Panc1 (cell line): ENCODE results near the gene ZNF407. TPM values are rescaled to one million over a fixed set of nuclear protein-coding genes. Genes with fewer than 3 reads are reported as not detected.

ENCODE experiments used
- ATAC-seq: fragments of 200-7000 bp; cut with Tn5 transposase; 2 replicates; pipeline ENCODE4 v1.9.1; 2020; ENCODE audit warnings: mild to moderate bottlenecking, moderate library complexity
- BruUV-seq: library from RNA; stranded (reverse); fragments of 400-500 nt; replicated peaks from 2 replicates; lab custom pipeline; 2021; lab: Mats Ljungman, UMichigan
- CTCF ChIA-PET: fragments of 300-600 bp; sonication (Branson Sonifier 250); formaldehyde crosslinking; loops from one replicate; lab custom pipeline; 2022; ENCODE audit warnings: antibody characterized with exemption; lab: Charles Lee
- POLR2A ChIA-PET: fragments of 300-600 bp; sonication (Branson Sonifier 250); formaldehyde crosslinking; loops from one replicate; lab custom pipeline; 2022; ENCODE audit warnings: antibody characterized with exemption; lab: Charles Lee
- DNase-seq: peaks from one replicate; pipeline ENCODE4 v3.0.0-alpha.2; 2010; ENCODE audit warnings: low read depth, low spot score
- H3K27ac ChIP-seq: 2 replicates; pipeline ENCODE4 v1.5.1; 2011; ENCODE audit warnings: mild to moderate bottlenecking, low read length, inconsistent platforms
- H3K27me3 ChIP-seq: fragments of 200-500 bp; sonication (Bioruptor generic); 2 replicates; pipeline ENCODE4 v1.6.0; 2014; ENCODE audit warnings: low read length, inconsistent platforms; ENCODE audit not compliant: control insufficient read depth, insufficient read depth
- H3K36me3 ChIP-seq: fragments of 200-500 bp; sonication (Bioruptor generic); 2 replicates; pipeline ENCODE4 v1.5.1; 2014; ENCODE audit warnings: inconsistent platforms, mild to moderate bottlenecking, low read length, moderate library complexity; ENCODE audit not compliant: control insufficient read depth, insufficient read depth
- H3K4me1 ChIP-seq: 2 replicates; pipeline ENCODE4 v1.5.1; 2011; ENCODE audit warnings: inconsistent platforms, mild to moderate bottlenecking, low read length, moderate library complexity; ENCODE audit not compliant: control insufficient read depth, insufficient read depth
- H3K4me3 ChIP-seq, 2 experiments: 2 replicates each; pipeline ENCODE4 v1.5.1; 2011 to 2012; ENCODE audit warnings: low read depth in 2 of 2, low read length in 2 of 2, mild to moderate bottlenecking in 2 of 2, inconsistent platforms in 1 of 2, moderate library complexity in 1 of 2
- H3K9me3 ChIP-seq: fragments of 200-500 bp; sonication (Bioruptor generic); 2 replicates; pipeline ENCODE4 v1.5.1; 2014; ENCODE audit warnings: low read depth, mild to moderate bottlenecking, inconsistent platforms, low read length, moderate library complexity; ENCODE audit not compliant: control insufficient read depth, insufficient read depth
- POLR2AphosphoS5 ChIP-seq: IDR thresholded peaks from 2 replicates; pipeline ENCODE4 v1.6.1; 2012; ENCODE audit warnings: mild to moderate bottlenecking, low read depth, low read length, moderate library complexity
- SIN3A ChIP-seq: IDR thresholded peaks from 2 replicates; pipeline ENCODE4 v1.6.1; 2012; ENCODE audit warnings: low read depth, mild to moderate bottlenecking, low read length, moderate library complexity, borderline replicate concordance; ENCODE audit not compliant: insufficient read depth
- TCF7L2 ChIP-seq: IDR thresholded peaks from 2 replicates; pipeline ENCODE4 v1.6.1; 2011; ENCODE audit warnings: mild to moderate bottlenecking, low read depth, low read length, inconsistent platforms
- in situ Hi-C: cut with HindIII; loops from 2 replicates; pipeline ENCODE4 v1.10.0; 2016; ENCODE audit warnings: low sequenced_read_pairs, low pct_unique_long_range_greater_than_20kb
- intact Hi-C: fragments of 100-400 bp; cut with micrococcal nuclease; formaldehyde crosslinking; loops from one replicate; pipeline ENCODE4 v1.10.0; 2022; ENCODE audit not compliant: unreplicated experiment
- total RNA-seq: library from RNA; stranded (reverse); gene quantifications from one replicate; pipeline ENCODE4 v1.2.1, GENCODE V29; 2021; ENCODE audit not compliant: unreplicated experiment
- TF ChIP-seq, protein P1 (sequence below), 2 experiments: IDR thresholded peaks; 2 replicates each; pipeline ENCODE4 v1.6.1; 2011 to 2012; ENCODE audit warnings: low read depth in 2 of 2, control low read depth in 1 of 2, low read length in 1 of 2, mild to moderate bottlenecking in 1 of 2, moderate library complexity in 1 of 2; ENCODE audit not compliant: insufficient read depth in 1 of 2
- TF ChIP-seq, protein P2 (sequence below): fragments of 450-650 bp; IDR thresholded peaks from 2 replicates; pipeline ENCODE4 v1.5.1; 2017; ENCODE audit warnings: mild to moderate bottlenecking

Gene ZNF407
- total RNA-seq, 1 experiment from 2014 or later: 16.8 TPM

DNA sequence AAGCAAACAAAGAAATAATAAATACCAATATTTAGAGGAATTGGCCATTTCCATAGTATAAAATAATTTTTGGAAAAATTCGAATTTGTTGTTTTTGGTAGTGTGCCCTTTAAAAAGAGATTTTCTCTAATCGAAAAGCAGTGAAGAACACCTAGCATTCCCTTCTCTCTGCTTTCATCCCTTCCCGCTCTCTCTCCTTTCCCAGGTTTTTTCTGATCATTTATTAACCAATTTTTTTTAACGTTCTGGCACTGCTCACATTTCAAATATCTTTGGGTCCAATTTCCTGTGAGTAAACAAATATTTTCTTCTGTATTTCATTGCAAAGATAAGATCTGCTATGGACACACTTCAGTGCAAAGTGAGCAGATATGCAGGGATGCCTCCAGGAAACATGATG, 101.2 kb downstream of the ZNF407 start:
- Histone ChIP-seq H3K27ac (no peak overlapping the region), H3K36me3 (no peaks in the 10 kb centered on the region), H3K9me3 (no peaks in the 10 kb centered on the region), H3K4me3 (no peak overlapping the region), H3K27me3 (no peaks in the 10 kb centered on the region), H3K4me1 (0 out of 2 replicates have a peak, but pooled peaks cover 4% of the 10 kb centered on the region)
- in situ Hi-C loops: no loop called here
- CTCF ChIA-PET: no interaction called here
- ATAC-seq: no peak
- TF ChIP-seq, protein P1, sequence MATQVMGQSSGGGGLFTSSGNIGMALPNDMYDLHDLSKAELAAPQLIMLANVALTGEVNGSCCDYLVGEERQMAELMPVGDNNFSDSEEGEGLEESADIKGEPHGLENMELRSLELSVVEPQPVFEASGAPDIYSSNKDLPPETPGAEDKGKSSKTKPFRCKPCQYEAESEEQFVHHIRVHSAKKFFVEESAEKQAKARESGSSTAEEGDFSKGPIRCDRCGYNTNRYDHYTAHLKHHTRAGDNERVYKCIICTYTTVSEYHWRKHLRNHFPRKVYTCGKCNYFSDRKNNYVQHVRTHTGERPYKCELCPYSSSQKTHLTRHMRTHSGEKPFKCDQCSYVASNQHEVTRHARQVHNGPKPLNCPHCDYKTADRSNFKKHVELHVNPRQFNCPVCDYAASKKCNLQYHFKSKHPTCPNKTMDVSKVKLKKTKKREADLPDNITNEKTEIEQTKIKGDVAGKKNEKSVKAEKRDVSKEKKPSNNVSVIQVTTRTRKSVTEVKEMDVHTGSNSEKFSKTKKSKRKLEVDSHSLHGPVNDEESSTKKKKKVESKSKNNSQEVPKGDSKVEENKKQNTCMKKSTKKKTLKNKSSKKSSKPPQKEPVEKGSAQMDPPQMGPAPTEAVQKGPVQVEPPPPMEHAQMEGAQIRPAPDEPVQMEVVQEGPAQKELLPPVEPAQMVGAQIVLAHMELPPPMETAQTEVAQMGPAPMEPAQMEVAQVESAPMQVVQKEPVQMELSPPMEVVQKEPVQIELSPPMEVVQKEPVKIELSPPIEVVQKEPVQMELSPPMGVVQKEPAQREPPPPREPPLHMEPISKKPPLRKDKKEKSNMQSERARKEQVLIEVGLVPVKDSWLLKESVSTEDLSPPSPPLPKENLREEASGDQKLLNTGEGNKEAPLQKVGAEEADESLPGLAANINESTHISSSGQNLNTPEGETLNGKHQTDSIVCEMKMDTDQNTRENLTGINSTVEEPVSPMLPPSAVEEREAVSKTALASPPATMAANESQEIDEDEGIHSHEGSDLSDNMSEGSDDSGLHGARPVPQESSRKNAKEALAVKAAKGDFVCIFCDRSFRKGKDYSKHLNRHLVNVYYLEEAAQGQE (IDR thresholded peaks at IDR 0.05; ENCODE audit: insufficient read depth in 1 of 2, low read depth in 2 of 2, low read length in 1 of 2): no peak
- TF ChIP-seq TCF7L2 (no peak), SIN3A (no peak), POLR2AphosphoS5 (no peak)
- TF ChIP-seq, protein P2, sequence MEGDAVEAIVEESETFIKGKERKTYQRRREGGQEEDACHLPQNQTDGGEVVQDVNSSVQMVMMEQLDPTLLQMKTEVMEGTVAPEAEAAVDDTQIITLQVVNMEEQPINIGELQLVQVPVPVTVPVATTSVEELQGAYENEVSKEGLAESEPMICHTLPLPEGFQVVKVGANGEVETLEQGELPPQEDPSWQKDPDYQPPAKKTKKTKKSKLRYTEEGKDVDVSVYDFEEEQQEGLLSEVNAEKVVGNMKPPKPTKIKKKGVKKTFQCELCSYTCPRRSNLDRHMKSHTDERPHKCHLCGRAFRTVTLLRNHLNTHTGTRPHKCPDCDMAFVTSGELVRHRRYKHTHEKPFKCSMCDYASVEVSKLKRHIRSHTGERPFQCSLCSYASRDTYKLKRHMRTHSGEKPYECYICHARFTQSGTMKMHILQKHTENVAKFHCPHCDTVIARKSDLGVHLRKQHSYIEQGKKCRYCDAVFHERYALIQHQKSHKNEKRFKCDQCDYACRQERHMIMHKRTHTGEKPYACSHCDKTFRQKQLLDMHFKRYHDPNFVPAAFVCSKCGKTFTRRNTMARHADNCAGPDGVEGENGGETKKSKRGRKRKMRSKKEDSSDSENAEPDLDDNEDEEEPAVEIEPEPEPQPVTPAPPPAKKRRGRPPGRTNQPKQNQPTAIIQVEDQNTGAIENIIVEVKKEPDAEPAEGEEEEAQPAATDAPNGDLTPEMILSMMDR: no peak
- DNase-seq: no peak
- POLR2A ChIA-PET: no interaction called here
- intact Hi-C loops: no loop called here
- no TSS peak for BruUV-seq

DNA sequence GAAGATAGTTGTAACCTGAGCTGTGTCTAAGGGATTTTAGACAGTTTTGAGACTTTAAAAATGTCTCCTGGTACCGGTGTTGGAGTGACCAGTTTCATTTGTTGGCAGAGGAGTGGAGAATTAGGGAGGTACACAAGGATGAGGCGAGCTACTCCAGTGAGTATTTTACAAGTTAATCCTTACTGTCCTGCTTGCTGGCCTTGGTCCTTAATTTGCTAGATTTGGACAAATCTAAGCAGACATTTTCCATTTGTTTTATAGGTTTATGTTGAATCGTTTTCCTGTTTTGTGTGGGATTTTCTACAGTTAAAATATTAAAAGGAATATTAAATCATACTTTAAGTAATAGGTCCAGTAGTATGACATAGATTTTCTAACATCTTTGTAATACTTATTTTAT, 101.8 kb downstream of the ZNF407 start:
- H3K27ac ChIP-seq: no peak overlapping the region
- no peaks in the 10 kb centered on the region for H3K9me3 ChIP-seq
- CTCF ChIA-PET: no interaction called here
- H3K4me3 ChIP-seq: no peak overlapping the region
- no peak for TF ChIP-seq SIN3A
- TF ChIP-seq, protein P1 (IDR thresholded peaks at IDR 0.05; ENCODE audit: insufficient read depth in 1 of 2, low read depth in 2 of 2, low read length in 1 of 2): 0 out of 4 replicates have a peak, but pooled peaks of 1 of the 2 experiments have one; percentile 29
- BruUV-seq: no TSS peak
- no peak for DNase-seq
- no peaks in the 10 kb centered on the region for H3K27me3 ChIP-seq
- intact Hi-C loops: no loop called here
- no peaks in the 10 kb centered on the region for H3K36me3 ChIP-seq
- no peak for ATAC-seq
- in situ Hi-C loops: no loop called here
- POLR2A ChIA-PET: no interaction called here
- H3K4me1 ChIP-seq: 0 out of 2 replicates have a peak, but pooled peaks cover 4% of the 10 kb centered on the region
